ENCODE measurements around the gene CETP.
A peak's percentile ranks its signal among the peaks of the same experiment; 100 is the strongest.
"Not testable (repeated sequence)": the region's sequence is repeated elsewhere in the genome, so short reads cannot be mapped to it uniquely, and the experiment has no call there.

Gene CETP

GRCh38 chr16:56983211-56983751 lies 21.5 kb downstream of the CETP start:
- no peak for DNase-seq

- no peak for DNase-seq
Observed at GRCh38 chr16:56984639-56985038, 22.9 kb downstream of the CETP start.

- no peak for DNase-seq
Observed at GRCh38 chr16:56985288-56985961, 23.7 kb downstream of the CETP start.

GRCh38 chr16:56985962-56986360 lies 24.2 kb downstream of the CETP start:
- no peak for DNase-seq

- no peak for DNase-seq
Observed at GRCh38 chr16:56986361-56986760, 24.6 kb downstream of the CETP start.

- not testable (repeated sequence) for DNase-seq
Observed at GRCh38 chr16:56986908-56987307, 25.2 kb downstream of the CETP start.

- DNase-seq = no peak
Observed at GRCh38 chr16:56987692-56988091, 25.9 kb downstream of the CETP start.

GRCh38 chr16:56988161-56988947 lies 26.6 kb downstream of the CETP start:
- no peak for DNase-seq

- peak; percentile 42 for DNase-seq
Observed at GRCh38 chr16:56988948-56989945, 27.5 kb downstream of the CETP start, which contains the start of gene NLRC5. TSS of gene NLRC5 (plus strand) at chr16:56989557. CDS start at chr16:57020713, 31,156 bp downstream.

- no peak for DNase-seq
Observed at GRCh38 chr16:56989988-56990387, 28.2 kb downstream of the CETP start.

- DNase-seq = no peak
Observed at GRCh38 chr16:56990407-56991286, 28.9 kb downstream of the CETP start.

GRCh38 chr16:56992431-56992830 lies 30.7 kb downstream of the CETP start:
- DNase-seq = not testable (repeated sequence)

- DNase-seq = no peak
Observed at GRCh38 chr16:56993204-56993603, 31.5 kb downstream of the CETP start.

- no peak for DNase-seq
Observed at GRCh38 chr16:56994311-56994710, 32.6 kb downstream of the CETP start.

GRCh38 chr16:56995136-56995805 lies 33.5 kb downstream of the CETP start:
- no peak for DNase-seq

- no peak for DNase-seq
Observed at GRCh38 chr16:56997264-56997663, 35.5 kb downstream of the CETP start.

- DNase-seq = no peak
Observed at GRCh38 chr16:56997931-56998330, 36.2 kb downstream of the CETP start.

GRCh38 chr16:56998352-56998751 lies 36.6 kb downstream of the CETP start:
- DNase-seq = no peak

GRCh38 chr16:56998861-56999260 lies 37.1 kb downstream of the CETP start:
- DNase-seq = no peak

- no peak for DNase-seq
Observed at GRCh38 chr16:56999409-57000270, 37.9 kb downstream of the CETP start.
